H9 (cell line): ENCODE data around the gene SIPA1. TPM values are rescaled to one million over a fixed set of nuclear protein-coding genes. Genes with fewer than 3 reads are reported as not detected.

Source experiments
- DNase-seq: peaks from one replicate; pipeline ENCODE4 v3.0.0-alpha.2; 2017
- H2AFZ ChIP-seq: one replicate; pipeline ENCODE4 v1.6.1; 2013; ENCODE audit warnings: mild to moderate bottlenecking, low read length, control low read depth, moderate library complexity
- H2AK5ac ChIP-seq: 2 replicates; pipeline ENCODE4 v1.6.1; 2013; ENCODE audit warnings: low read length, control low read depth, mixed read lengths; ENCODE audit not compliant: insufficient read length
- H2BK120ac ChIP-seq: one replicate; pipeline ENCODE4 v1.6.1; 2013; ENCODE audit warnings: low read depth, mild to moderate bottlenecking, low read length, control low read depth, inconsistent platforms; ENCODE audit not compliant: poor library complexity, severe bottlenecking
- H2BK12ac ChIP-seq: 2 replicates; pipeline ENCODE4 v1.6.1; 2013; ENCODE audit warnings: low read length, control low read depth, mixed read lengths, low read depth; ENCODE audit not compliant: insufficient read length
- H2BK15ac ChIP-seq: 2 replicates; pipeline ENCODE4 v1.6.1; 2013; ENCODE audit warnings: low read depth, low read length, control low read depth
- H2BK20ac ChIP-seq: one replicate; pipeline ENCODE4 v1.6.1; 2013; ENCODE audit warnings: low read depth, mild to moderate bottlenecking, low read length, control low read depth, inconsistent platforms; ENCODE audit not compliant: poor library complexity, severe bottlenecking
- H2BK5ac ChIP-seq: 2 replicates; pipeline ENCODE4 v1.6.1; 2013; ENCODE audit warnings: low read length, control low read depth, mixed read lengths; ENCODE audit not compliant: insufficient read length
- H3K14ac ChIP-seq: 2 replicates; pipeline ENCODE4 v1.6.1; 2013; ENCODE audit warnings: low read length, control low read depth; ENCODE audit not compliant: insufficient read depth
- H3K18ac ChIP-seq: 2 replicates; pipeline ENCODE4 v1.6.1; 2013; ENCODE audit warnings: low read depth, mild to moderate bottlenecking, mixed read lengths, low read length, control low read depth; ENCODE audit not compliant: insufficient read length
- H3K23ac ChIP-seq: 2 replicates; pipeline ENCODE4 v1.6.1; 2013; ENCODE audit warnings: low read length, control low read depth, mixed read lengths, low read depth; ENCODE audit not compliant: insufficient read length
- H3K23me2 ChIP-seq: 2 replicates; pipeline ENCODE4 v1.6.1; 2013; ENCODE audit warnings: low read depth, mild to moderate bottlenecking, mixed read lengths, low read length, control low read depth; ENCODE audit not compliant: insufficient read length, poor library complexity, severe bottlenecking
- H3K27ac ChIP-seq: 2 replicates; pipeline ENCODE4 v1.5.1; 2013; ENCODE audit warnings: low read length, control low read depth, mixed read lengths, low read depth; ENCODE audit not compliant: insufficient read length
- H3K27me3 ChIP-seq: 2 replicates; pipeline ENCODE4 v1.6.1; 2013; ENCODE audit warnings: low read length, control low read depth, inconsistent platforms; ENCODE audit not compliant: insufficient read depth
- H3K4ac ChIP-seq: 2 replicates; pipeline ENCODE4 v1.6.1; 2013; ENCODE audit warnings: low read depth, mild to moderate bottlenecking, control low read depth, inconsistent platforms, low read length, moderate library complexity
- H3K4me1 ChIP-seq: 2 replicates; pipeline ENCODE4 v1.6.1; 2013; ENCODE audit warnings: low read length, control low read depth, inconsistent platforms; ENCODE audit not compliant: insufficient read depth
- H3K4me2 ChIP-seq: 2 replicates; pipeline ENCODE4 v1.6.1; 2013; ENCODE audit warnings: low read length, control low read depth, mixed read lengths; ENCODE audit not compliant: insufficient read length, insufficient read depth
- H3K56ac ChIP-seq: 2 replicates; pipeline ENCODE4 v1.6.1; 2013; ENCODE audit warnings: low read depth, mild to moderate bottlenecking, mixed read lengths, low read length, control low read depth; ENCODE audit not compliant: insufficient read length
- H3K79me1 ChIP-seq: 2 replicates; pipeline ENCODE4 v1.6.1; 2013; ENCODE audit warnings: low read depth, mild to moderate bottlenecking, moderate library complexity, low read length, control low read depth, inconsistent platforms; ENCODE audit not compliant: insufficient read depth, poor library complexity, severe bottlenecking
- H3K79me2 ChIP-seq: 2 replicates; pipeline ENCODE4 v1.6.1; 2013; ENCODE audit warnings: low read length, control low read depth, inconsistent platforms; ENCODE audit not compliant: insufficient read depth
- H3K9ac ChIP-seq: 2 replicates; pipeline ENCODE4 v1.6.1; 2013; ENCODE audit warnings: low read length, control low read depth, mixed read lengths; ENCODE audit not compliant: insufficient read length; ENCODE audit errors: extremely low read depth
- H3K9me3 ChIP-seq: one replicate; pipeline ENCODE4 v1.6.1; 2013; ENCODE audit warnings: low read depth, low read length, inconsistent platforms; ENCODE audit not compliant: control insufficient read depth
- H3T11ph ChIP-seq: one replicate; pipeline ENCODE4 v1.6.1; 2013; ENCODE audit warnings: mild to moderate bottlenecking, low read length, control low read depth, inconsistent platforms
- H4K20me1 ChIP-seq: one replicate; pipeline ENCODE4 v1.6.1; 2013; ENCODE audit not compliant: control insufficient read depth, insufficient read length, insufficient read depth
- H4K5ac ChIP-seq: 2 replicates; pipeline ENCODE4 v1.6.1; 2013; ENCODE audit warnings: low read depth, mild to moderate bottlenecking, mixed read lengths, low read length, control low read depth; ENCODE audit not compliant: insufficient read length
- H4K8ac ChIP-seq: replicated peaks from 2 replicates; pipeline ENCODE4 v1.6.1; 2013; ENCODE audit warnings: low read length, control low read depth, mixed read lengths, low read depth; ENCODE audit not compliant: insufficient read length
- H4K91ac ChIP-seq: 2 replicates; pipeline ENCODE4 v1.6.1; 2013; ENCODE audit warnings: low read depth, mild to moderate bottlenecking, moderate library complexity, mixed read lengths, low read length, control low read depth; ENCODE audit not compliant: insufficient read length
- H3K27ac Mint-ChIP-seq, 3 experiments: 2 replicates in 2 of 3; 3 replicates in 1 of 3; pipeline ENCODE4 v1.8.0; 2020 to 2021; ENCODE audit warnings: mixed read lengths in 3 of 3, mild to moderate bottlenecking in 1 of 3, moderate library complexity in 1 of 3
- H3K27me3 Mint-ChIP-seq: 2 replicates; pipeline ENCODE4 v1.8.0; 2021; ENCODE audit warnings: low read depth, mild to moderate bottlenecking, moderate library complexity, mixed read lengths
- H3K36me3 Mint-ChIP-seq, 3 experiments: 2 replicates in 2 of 3; 3 replicates in 1 of 3; pipeline ENCODE4 v1.8.0; 2020 to 2021; ENCODE audit warnings: low read depth in 3 of 3, mixed read lengths in 3 of 3; ENCODE audit not compliant: insufficient read depth in 1 of 3
- H3K4me1 Mint-ChIP-seq, 2 experiments: 2 replicates each; pipeline ENCODE4 v1.8.0; 2020; ENCODE audit warnings: mixed read lengths in 2 of 2
- H3K4me3 Mint-ChIP-seq, 2 experiments: 2 replicates in 1 of 2; 3 replicates in 1 of 2; pipeline ENCODE4 v1.8.0; 2020 to 2021; ENCODE audit warnings: mild to moderate bottlenecking in 2 of 2, mixed read lengths in 2 of 2, moderate library complexity in 1 of 2
- H3K9me3 Mint-ChIP-seq, 2 experiments: 2 replicates in 1 of 2; 3 replicates in 1 of 2; pipeline ENCODE4 v1.8.0; 2020; ENCODE audit warnings: mild to moderate bottlenecking in 2 of 2, mixed read lengths in 2 of 2, moderate library complexity in 1 of 2
- WGBS: extraction: QIAGEN DNeasy Blood & Tissue Kit; methylation state at CpG from one replicate; pipeline ENCODE4 v1.1.7; 2013; ENCODE audit warnings: missing lambda C conversion rate, low lambda C conversion rate, mixed read lengths; ENCODE audit not compliant: insufficient read length; ENCODE audit errors: extremely low coverage; 5-methylcytosine and 5-hydroxymethylcytosine counted together
- total RNA-seq: library from RNA; stranded (reverse); gene quantifications from 2 replicates; pipeline ENCODE4 v1.2.1, GENCODE V29; 2021
- TF ChIP-seq, protein P1 (sequence below): fragments of 200-600 bp; sonication (generic); conservative IDR thresholded peaks from 3 replicates; pipeline ENCODE4 v1.8.0; 2021; ENCODE audit warnings: antibody characterized with exemption, mild to moderate bottlenecking

Gene SIPA1
- total RNA-seq, 1 experiment from 2014 or later = 32.0 TPM

DNA sequence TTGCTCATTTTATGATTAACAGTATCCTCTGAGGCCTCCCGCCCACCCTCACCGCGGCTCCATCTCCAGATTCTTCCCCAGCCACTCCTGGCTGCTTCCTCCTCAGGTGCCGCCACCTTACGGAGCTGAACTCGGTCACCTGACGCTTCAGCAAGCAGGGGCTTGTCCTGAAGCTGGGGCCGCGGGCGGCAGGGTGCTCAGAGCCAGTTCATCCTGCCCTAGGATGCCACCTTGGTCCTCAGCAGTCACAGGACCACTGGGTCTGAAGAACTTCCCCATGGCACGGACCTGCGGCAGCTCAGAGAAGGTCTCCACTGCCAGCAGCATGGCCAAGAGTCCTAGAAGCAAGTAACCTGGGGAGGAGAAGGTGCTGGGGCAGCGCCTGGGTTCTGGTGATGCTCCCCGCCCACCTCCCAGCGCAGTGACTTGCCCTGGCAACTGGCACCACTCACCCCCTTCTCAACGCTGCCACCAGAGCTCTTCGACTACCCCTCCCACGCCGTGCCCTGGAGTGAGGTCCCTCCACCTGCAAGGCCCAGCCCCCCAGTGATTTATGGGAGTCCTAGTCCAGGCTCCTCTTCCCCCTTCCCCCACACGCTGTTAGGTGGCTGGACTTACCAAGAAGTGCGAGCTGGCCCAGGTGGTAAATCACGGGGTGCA is 44.9 kb upstream of the SIPA1 start:
- H2AK5ac ChIP-seq = no peak overlapping the region
- H3K36me3 Mint-ChIP-seq = peaks cover 0 to 10% (median 4%) of the 10 kb centered on the region in 3 experiments; a peak in 6 of 7 replicates
- H3T11ph ChIP-seq = no peak overlapping the region
- no peak overlapping the region for H3K27ac Mint-ChIP-seq
- DNase-seq = no peak
- no peak overlapping the region for H3K23ac ChIP-seq
- H4K8ac ChIP-seq = no peak overlapping the region
- no peak overlapping the region for H2BK20ac ChIP-seq
- H3K56ac ChIP-seq = no peak overlapping the region
- peak overlapping the region; percentile 15 for H3K4me2 ChIP-seq
- no peaks in the 10 kb centered on the region; the same call in 1 of the 2 replicates for H3K4me1 ChIP-seq
- TF ChIP-seq, protein P1, sequence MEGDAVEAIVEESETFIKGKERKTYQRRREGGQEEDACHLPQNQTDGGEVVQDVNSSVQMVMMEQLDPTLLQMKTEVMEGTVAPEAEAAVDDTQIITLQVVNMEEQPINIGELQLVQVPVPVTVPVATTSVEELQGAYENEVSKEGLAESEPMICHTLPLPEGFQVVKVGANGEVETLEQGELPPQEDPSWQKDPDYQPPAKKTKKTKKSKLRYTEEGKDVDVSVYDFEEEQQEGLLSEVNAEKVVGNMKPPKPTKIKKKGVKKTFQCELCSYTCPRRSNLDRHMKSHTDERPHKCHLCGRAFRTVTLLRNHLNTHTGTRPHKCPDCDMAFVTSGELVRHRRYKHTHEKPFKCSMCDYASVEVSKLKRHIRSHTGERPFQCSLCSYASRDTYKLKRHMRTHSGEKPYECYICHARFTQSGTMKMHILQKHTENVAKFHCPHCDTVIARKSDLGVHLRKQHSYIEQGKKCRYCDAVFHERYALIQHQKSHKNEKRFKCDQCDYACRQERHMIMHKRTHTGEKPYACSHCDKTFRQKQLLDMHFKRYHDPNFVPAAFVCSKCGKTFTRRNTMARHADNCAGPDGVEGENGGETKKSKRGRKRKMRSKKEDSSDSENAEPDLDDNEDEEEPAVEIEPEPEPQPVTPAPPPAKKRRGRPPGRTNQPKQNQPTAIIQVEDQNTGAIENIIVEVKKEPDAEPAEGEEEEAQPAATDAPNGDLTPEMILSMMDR = no peak
- peaks cover 41% of the 10 kb centered on the region for H3K27me3 Mint-ChIP-seq
- no peak overlapping the region for H4K5ac ChIP-seq
- H3K23me2 ChIP-seq = no peaks in the 10 kb centered on the region
- H3K79me1 ChIP-seq = no peaks in the 10 kb centered on the region
- H3K4ac ChIP-seq = no peak overlapping the region
- no peak overlapping the region for H3K9ac ChIP-seq
- no peaks in the 10 kb centered on the region; the same call in 1 of the 2 replicates for H3K27me3 ChIP-seq
- H3K79me2 ChIP-seq = no peaks in the 10 kb centered on the region
- no peaks in the 10 kb centered on the region for H3K9me3 ChIP-seq
- no CpG with 5 or more reads among the region's 22 CpGs for WGBS
- no peak overlapping the region for H2AFZ ChIP-seq
- no peak overlapping the region for H2BK5ac ChIP-seq
- no peak overlapping the region for H2BK12ac ChIP-seq
- H3K27ac ChIP-seq = no peak overlapping the region
- no peak overlapping the region for H3K18ac ChIP-seq
- H3K14ac ChIP-seq = no peak overlapping the region
- H3K9me3 Mint-ChIP-seq = no peaks in the 10 kb centered on the region
- H2BK120ac ChIP-seq = no peak overlapping the region
- H4K91ac ChIP-seq = no peak overlapping the region
- peaks cover 8 to 26% of the 10 kb centered on the region in 2 experiments for H3K4me1 Mint-ChIP-seq
- H3K4me3 Mint-ChIP-seq = peak overlapping the region; percentile 48 to 74
- no peak overlapping the region for H2BK15ac ChIP-seq
- no peaks in the 10 kb centered on the region for H4K20me1 ChIP-seq
